HepG2 (cell line): ENCODE results near the gene RBM47. TPM values are rescaled to one million over a fixed set of nuclear protein-coding genes. Genes with fewer than 3 reads are reported as not detected.
A peak's percentile ranks its signal among the peaks of the same experiment; 100 is the strongest.

ENCODE experiments used
- AFF4 ChIP-seq: sonication (generic); formaldehyde crosslinking; IDR thresholded peaks from 2 replicates; pipeline ENCODE4 v1.4.0; 2020; ENCODE audit warnings: missing genetic modification reagents
- ATF4 ChIP-seq, 2 experiments: fragments of 450-650 bp in 1 of 2; sonication (generic) in 1 of 2; formaldehyde crosslinking; IDR thresholded peaks; 2 replicates each; pipeline versions ENCODE4 v1.5.0 to v1.8.0; 2020 to 2022; ENCODE audit warnings: mild to moderate bottlenecking in 1 of 2, missing genetic modification reagents in 1 of 2
- BHLHE40 ChIP-seq: IDR thresholded peaks from 2 replicates; pipeline ENCODE4 v1.6.1; 2011; ENCODE audit warnings: low read length, improper control_type of control experiment
- CBFB ChIP-seq: sonication (generic); formaldehyde crosslinking; IDR thresholded peaks from 2 replicates; pipeline ENCODE4 v1.4.0; 2020; ENCODE audit warnings: missing genetic modification reagents
- CREB1 ChIP-seq, 2 experiments: fragments of 450-650 bp in 1 of 2; IDR thresholded peaks; 2 replicates each; pipeline ENCODE4 v1.6.1; 2016 to 2017; ENCODE audit warnings: control low read depth in 1 of 2, mild to moderate bottlenecking in 1 of 2, missing compliant biosample characterization in 1 of 2, missing genetic modification characterization in 1 of 2
- DNMT1 ChIP-seq: sonication (generic); formaldehyde crosslinking; IDR thresholded peaks from 2 replicates; pipeline ENCODE4 v1.5.1; 2020; ENCODE audit warnings: mild to moderate bottlenecking, missing genetic modification reagents
- FOXO1 ChIP-seq: sonication (generic); formaldehyde crosslinking; IDR thresholded peaks from 2 replicates; pipeline ENCODE4 v1.4.0; 2020; ENCODE audit warnings: missing genetic modification reagents
- MXD3 ChIP-seq: IDR thresholded peaks from 2 replicates; pipeline ENCODE4 v1.6.1; 2016; ENCODE audit warnings: mild to moderate bottlenecking, missing biosample characterization, missing genetic modification reagents
- ZNF451 ChIP-seq: sonication (generic); formaldehyde crosslinking; IDR thresholded peaks from 2 replicates; pipeline ENCODE4 v1.5.0; 2020; ENCODE audit warnings: mild to moderate bottlenecking, missing genetic modification reagents
- ZNF597 ChIP-seq: sonication (generic); formaldehyde crosslinking; IDR thresholded peaks from 2 replicates; pipeline ENCODE4 v1.5.0; 2020; ENCODE audit warnings: missing genetic modification reagents
- polyA plus RNA-seq, 8 experiments: library from polyadenylated mRNA; depleted of rRNA in 3 of 8; stranded (reverse) in 7 of 8; unstranded in 1 of 8; fragments of >200 nt; fragmentation: Illumina TruSeq in 4 of 8; extraction: Trizol in 4 of 8; gene quantifications; 2 replicates each; pipeline versions ENCODE4 v1.2.1 to v1.2.3, GENCODE V29; 2011 to 2016; ENCODE audit warnings: low read depth in 4 of 8, missing spikeins in 1 of 8, mixed read lengths in 1 of 8; ENCODE audit not compliant: insufficient read depth in 1 of 8
- total RNA-seq, 5 experiments: library from RNA; depleted of rRNA; stranded (reverse); fragments of >200 nt; fragmentation: Illumina TruSeq; extraction: Trizol; gene quantifications; 2 replicates each; pipeline ENCODE4 v1.2.3, GENCODE V29; 2016; ENCODE audit warnings: low read depth in 1 of 5
- TF ChIP-seq, protein P1 (sequence below): sonication (generic); formaldehyde crosslinking; IDR thresholded peaks from 2 replicates; pipeline ENCODE4 v1.4.0; 2020; ENCODE audit warnings: missing genetic modification reagents, borderline replicate concordance
- TF ChIP-seq, protein P2 (sequence below): sonication (generic); formaldehyde crosslinking; IDR thresholded peaks from 2 replicates; pipeline ENCODE4 v1.4.0; 2020; ENCODE audit warnings: missing genetic modification reagents, borderline replicate concordance

The RBM47 gene
- total and polyA plus RNA-seq, 2 of the 13 experiments (the other 11 are each of a cell fraction or from before 2014, with no cell fraction given), result 1.2 to 2.5 TPM

- TF ChIP-seq, protein P1, sequence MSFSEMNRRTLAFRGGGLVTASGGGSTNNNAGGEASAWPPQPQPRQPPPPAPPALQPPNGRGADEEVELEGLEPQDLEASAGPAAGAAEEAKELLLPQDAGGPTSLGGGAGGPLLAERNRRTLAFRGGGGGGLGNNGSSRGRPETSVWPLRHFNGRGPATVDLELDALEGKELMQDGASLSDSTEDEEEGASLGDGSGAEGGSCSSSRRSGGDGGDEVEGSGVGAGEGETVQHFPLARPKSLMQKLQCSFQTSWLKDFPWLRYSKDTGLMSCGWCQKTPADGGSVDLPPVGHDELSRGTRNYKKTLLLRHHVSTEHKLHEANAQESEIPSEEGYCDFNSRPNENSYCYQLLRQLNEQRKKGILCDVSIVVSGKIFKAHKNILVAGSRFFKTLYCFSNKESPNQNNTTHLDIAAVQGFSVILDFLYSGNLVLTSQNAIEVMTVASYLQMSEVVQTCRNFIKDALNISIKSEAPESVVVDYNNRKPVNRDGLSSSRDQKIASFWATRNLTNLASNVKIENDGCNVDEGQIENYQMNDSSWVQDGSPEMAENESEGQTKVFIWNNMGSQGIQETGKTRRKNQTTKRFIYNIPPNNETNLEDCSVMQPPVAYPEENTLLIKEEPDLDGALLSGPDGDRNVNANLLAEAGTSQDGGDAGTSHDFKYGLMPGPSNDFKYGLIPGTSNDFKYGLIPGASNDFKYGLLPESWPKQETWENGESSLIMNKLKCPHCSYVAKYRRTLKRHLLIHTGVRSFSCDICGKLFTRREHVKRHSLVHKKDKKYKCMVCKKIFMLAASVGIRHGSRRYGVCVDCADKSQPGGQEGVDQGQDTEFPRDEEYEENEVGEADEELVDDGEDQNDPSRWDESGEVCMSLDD (CRISPR knock-in tag), result no peak
- TF ChIP-seq ZNF597 (CRISPR knock-in tag), result no peak
- no peak for TF ChIP-seq FOXO1 (CRISPR knock-in tag)
- no peak for TF ChIP-seq BHLHE40
- TF ChIP-seq ZNF451 (CRISPR knock-in tag), result no peak
- TF ChIP-seq, protein P2, sequence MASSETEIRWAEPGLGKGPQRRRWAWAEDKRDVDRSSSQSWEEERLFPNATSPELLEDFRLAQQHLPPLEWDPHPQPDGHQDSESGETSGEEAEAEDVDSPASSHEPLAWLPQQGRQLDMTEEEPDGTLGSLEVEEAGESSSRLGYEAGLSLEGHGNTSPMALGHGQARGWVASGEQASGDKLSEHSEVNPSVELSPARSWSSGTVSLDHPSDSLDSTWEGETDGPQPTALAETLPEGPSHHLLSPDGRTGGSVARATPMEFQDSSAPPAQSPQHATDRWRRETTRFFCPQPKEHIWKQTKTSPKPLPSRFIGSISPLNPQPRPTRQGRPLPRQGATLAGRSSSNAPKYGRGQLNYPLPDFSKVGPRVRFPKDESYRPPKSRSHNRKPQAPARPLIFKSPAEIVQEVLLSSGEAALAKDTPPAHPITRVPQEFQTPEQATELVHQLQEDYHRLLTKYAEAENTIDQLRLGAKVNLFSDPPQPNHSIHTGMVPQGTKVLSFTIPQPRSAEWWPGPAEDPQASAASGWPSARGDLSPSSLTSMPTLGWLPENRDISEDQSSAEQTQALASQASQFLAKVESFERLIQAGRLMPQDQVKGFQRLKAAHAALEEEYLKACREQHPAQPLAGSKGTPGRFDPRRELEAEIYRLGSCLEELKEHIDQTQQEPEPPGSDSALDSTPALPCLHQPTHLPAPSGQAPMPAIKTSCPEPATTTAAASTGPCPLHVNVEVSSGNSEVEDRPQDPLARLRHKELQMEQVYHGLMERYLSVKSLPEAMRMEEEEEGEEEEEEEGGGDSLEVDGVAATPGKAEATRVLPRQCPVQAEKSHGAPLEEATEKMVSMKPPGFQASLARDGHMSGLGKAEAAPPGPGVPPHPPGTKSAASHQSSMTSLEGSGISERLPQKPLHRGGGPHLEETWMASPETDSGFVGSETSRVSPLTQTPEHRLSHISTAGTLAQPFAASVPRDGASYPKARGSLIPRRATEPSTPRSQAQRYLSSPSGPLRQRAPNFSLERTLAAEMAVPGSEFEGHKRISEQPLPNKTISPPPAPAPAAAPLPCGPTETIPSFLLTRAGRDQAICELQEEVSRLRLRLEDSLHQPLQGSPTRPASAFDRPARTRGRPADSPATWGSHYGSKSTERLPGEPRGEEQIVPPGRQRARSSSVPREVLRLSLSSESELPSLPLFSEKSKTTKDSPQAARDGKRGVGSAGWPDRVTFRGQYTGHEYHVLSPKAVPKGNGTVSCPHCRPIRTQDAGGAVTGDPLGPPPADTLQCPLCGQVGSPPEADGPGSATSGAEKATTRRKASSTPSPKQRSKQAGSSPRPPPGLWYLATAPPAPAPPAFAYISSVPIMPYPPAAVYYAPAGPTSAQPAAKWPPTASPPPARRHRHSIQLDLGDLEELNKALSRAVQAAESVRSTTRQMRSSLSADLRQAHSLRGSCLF, result no peak
- TF ChIP-seq AFF4, result no peak
- no peak for TF ChIP-seq MXD3 (CRISPR knock-in tag)
- no peak for TF ChIP-seq CBFB (CRISPR knock-in tag)
- no peak for TF ChIP-seq DNMT1 (CRISPR knock-in tag)
- TF ChIP-seq CREB1 (IDR thresholded peaks at IDR 0.05), result no peak
- 0 out of 2 replicates have a peak, but pooled peaks have one; percentile 29 for TF ChIP-seq CREB1 (CRISPR knock-in tag; IDR thresholded peaks at IDR 0.05)
- no peak for TF ChIP-seq ATF4 (CRISPR knock-in tag; IDR thresholded peaks at IDR 0.05)
These were observed 83.2 kb downstream of the RBM47 start (continued) for GRCh38 chr4:40546506-40546905.
